GM12878 (cell line): ENCODE measurements around the gene FLII. TPM values are rescaled to one million over a fixed set of nuclear protein-coding genes. Genes with fewer than 3 reads are reported as not detected.
A peak's percentile ranks its signal among the peaks of the same experiment; 100 is the strongest.

ENCODE experiments used
- NR2F1 ChIP-seq: fragments of 450-650 bp; conservative IDR thresholded peaks from 2 replicates; pipeline ENCODE4 v1.6.1; 2017; ENCODE audit warnings: mild to moderate bottlenecking
- NRF1 ChIP-seq: conservative IDR thresholded peaks from 2 replicates; pipeline ENCODE4 v1.6.1; 2011; ENCODE audit warnings: mild to moderate bottlenecking, low read depth, low read length, improper control_type of control experiment
- polyA plus RNA-seq, 11 experiments: library from polyadenylated mRNA; depleted of rRNA in 4 of 11; unstranded in 6 of 11; stranded (reverse) in 5 of 11; fragments of >200 nt; fragmentation: Nextera tagmentation in 4 of 11; fragmentation: Illumina TruSeq in 1 of 11; extraction: Ambion mirVana in 4 of 11; extraction: Trizol in 1 of 11; gene quantifications; 1 replicate in 1 of 11; 2 replicates in 10 of 11; pipeline versions ENCODE4 v1.2.1 to v1.2.3, GENCODE V29; 2011 to 2016; ENCODE audit warnings: inconsistent platforms in 2 of 11, missing spikeins in 2 of 11, low read depth in 1 of 11
- total RNA-seq, 4 experiments: library from RNA; depleted of rRNA in 3 of 4; stranded (reverse); fragments of >200 nt in 3 of 4; fragmentation: Illumina TruSeq in 1 of 4; extraction: Trizol in 1 of 4; gene quantifications; 2 replicates each; pipeline versions ENCODE4 v1.2.1 to v1.2.3, GENCODE V29; 2013 to 2021
- TF ChIP-seq, protein P1 (sequence below): IDR thresholded peaks from 2 replicates; pipeline ENCODE4 v1.6.1; 2012; ENCODE audit warnings: low read depth, low read length, improper control_type of control experiment
- TF ChIP-seq, protein P2 (sequence below): fragments of 450-650 bp; IDR thresholded peaks from 2 replicates; pipeline ENCODE4 v1.6.1; 2018; ENCODE audit warnings: borderline replicate concordance, mild to moderate bottlenecking; ENCODE audit not compliant: partially characterized antibody
- TF ChIP-seq, protein P3 (sequence below): fragments of 450-650 bp; IDR thresholded peaks from 2 replicates; pipeline ENCODE4 v1.6.1; 2014; ENCODE audit warnings: mild to moderate bottlenecking
- TF ChIP-seq, protein P4 (sequence below): IDR thresholded peaks from 2 replicates; pipeline ENCODE4 v1.6.1; 2012; ENCODE audit warnings: low read length, inconsistent platforms
- TF ChIP-seq, protein P5 (sequence below): IDR thresholded peaks from 2 replicates; pipeline ENCODE4 v1.6.1; 2011; ENCODE audit warnings: borderline replicate concordance, low read depth, mild to moderate bottlenecking, moderate library complexity, mixed read lengths, low read length; ENCODE audit not compliant: insufficient read depth; ENCODE audit errors: extremely low read length

Gene FLII
- total and polyA plus RNA-seq, 10 of the 15 experiments (the other 5 are each of a cell fraction or from before 2014, with no cell fraction given): 22.2 to 200 (median 121) TPM

DNA sequence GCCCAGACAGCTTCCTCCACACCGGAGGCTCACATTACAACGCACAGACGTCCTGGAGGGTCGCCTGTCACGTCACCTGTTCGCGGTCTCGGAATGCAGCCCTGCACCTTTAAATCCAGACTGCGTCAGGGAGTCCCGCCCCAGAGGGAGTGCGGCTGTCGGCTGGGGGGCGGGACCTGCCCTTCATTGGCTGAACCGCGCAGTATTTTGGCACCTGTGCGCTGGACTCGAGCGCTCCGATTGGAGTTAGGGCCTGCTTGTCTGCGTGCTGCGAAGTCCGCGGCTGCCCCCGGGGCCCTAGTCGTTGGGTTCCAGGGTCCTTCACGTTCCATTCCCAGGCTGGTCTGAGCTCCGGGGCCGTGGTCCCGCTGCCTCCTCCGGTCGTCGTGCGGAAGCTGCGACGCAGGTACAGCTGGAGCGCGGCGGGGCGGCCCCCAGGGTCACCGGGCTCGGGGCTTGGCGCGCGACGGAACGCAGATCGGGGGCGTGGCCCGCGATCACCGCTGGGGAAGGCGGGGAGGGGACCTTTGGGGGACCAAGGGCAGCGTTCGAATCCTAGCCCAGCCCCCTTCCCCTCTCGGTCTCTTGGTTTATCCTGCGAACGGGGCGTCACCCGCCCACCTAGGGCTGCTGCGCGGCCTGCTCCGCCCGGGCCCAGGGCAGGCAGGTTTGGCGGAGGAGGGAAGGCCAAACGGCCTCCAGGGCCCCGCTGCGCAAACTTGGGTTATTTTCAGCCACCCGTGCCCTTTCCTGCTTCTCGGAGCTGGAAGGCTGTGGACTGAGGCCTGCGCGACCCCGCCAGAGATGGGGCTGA lies 2.0 kb upstream of the FLII start, which contains the start of gene MIEF2 (continued):
- TF ChIP-seq NRF1 (0 out of 2 replicates have a peak, but pooled peaks have one; percentile 11), NR2F1 (peak; percentile 91)
- TF ChIP-seq, protein P1, sequence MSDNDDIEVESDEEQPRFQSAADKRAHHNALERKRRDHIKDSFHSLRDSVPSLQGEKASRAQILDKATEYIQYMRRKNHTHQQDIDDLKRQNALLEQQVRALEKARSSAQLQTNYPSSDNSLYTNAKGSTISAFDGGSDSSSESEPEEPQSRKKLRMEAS: peak; percentile 41
- TF ChIP-seq, protein P2, sequence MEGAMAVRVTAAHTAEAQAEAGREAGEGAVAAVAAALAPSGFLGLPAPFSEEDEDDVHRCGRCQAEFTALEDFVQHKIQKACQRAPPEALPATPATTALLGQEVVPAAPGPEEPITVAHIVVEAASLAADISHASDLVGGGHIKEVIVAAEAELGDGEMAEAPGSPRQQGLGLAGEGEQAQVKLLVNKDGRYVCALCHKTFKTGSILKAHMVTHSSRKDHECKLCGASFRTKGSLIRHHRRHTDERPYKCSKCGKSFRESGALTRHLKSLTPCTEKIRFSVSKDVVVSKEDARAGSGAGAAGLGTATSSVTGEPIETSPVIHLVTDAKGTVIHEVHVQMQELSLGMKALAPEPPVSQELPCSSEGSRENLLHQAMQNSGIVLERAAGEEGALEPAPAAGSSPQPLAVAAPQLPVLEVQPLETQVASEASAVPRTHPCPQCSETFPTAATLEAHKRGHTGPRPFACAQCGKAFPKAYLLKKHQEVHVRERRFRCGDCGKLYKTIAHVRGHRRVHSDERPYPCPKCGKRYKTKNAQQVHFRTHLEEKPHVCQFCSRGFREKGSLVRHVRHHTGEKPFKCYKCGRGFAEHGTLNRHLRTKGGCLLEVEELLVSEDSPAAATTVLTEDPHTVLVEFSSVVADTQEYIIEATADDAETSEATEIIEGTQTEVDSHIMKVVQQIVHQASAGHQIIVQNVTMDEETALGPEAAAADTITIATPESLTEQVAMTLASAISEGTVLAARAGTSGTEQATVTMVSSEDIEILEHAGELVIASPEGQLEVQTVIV: peak; percentile 76
- TF ChIP-seq, protein P3, sequence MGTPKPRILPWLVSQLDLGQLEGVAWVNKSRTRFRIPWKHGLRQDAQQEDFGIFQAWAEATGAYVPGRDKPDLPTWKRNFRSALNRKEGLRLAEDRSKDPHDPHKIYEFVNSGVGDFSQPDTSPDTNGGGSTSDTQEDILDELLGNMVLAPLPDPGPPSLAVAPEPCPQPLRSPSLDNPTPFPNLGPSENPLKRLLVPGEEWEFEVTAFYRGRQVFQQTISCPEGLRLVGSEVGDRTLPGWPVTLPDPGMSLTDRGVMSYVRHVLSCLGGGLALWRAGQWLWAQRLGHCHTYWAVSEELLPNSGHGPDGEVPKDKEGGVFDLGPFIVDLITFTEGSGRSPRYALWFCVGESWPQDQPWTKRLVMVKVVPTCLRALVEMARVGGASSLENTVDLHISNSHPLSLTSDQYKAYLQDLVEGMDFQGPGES: peak; percentile 69
- TF ChIP-seq, protein P4, sequence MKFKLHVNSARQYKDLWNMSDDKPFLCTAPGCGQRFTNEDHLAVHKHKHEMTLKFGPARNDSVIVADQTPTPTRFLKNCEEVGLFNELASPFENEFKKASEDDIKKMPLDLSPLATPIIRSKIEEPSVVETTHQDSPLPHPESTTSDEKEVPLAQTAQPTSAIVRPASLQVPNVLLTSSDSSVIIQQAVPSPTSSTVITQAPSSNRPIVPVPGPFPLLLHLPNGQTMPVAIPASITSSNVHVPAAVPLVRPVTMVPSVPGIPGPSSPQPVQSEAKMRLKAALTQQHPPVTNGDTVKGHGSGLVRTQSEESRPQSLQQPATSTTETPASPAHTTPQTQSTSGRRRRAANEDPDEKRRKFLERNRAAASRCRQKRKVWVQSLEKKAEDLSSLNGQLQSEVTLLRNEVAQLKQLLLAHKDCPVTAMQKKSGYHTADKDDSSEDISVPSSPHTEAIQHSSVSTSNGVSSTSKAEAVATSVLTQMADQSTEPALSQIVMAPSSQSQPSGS: no peak
- TF ChIP-seq, protein P5, sequence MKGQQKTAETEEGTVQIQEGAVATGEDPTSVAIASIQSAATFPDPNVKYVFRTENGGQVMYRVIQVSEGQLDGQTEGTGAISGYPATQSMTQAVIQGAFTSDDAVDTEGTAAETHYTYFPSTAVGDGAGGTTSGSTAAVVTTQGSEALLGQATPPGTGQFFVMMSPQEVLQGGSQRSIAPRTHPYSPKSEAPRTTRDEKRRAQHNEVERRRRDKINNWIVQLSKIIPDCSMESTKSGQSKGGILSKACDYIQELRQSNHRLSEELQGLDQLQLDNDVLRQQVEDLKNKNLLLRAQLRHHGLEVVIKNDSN: peak; percentile 62
